BJ (cell line): ENCODE measurements around the gene STRIT1. TPM values are rescaled to one million over a fixed set of nuclear protein-coding genes. Genes with fewer than 3 reads are reported as not detected.
"Not testable (repeated sequence)": the region's sequence is repeated elsewhere in the genome, so short reads cannot be mapped to it uniquely, and the experiment has no call there.

Experiments used
- CTCF ChIA-PET: fragments of 350-600 bp; formaldehyde crosslinking; extraction: SDS; loops from one replicate; lab custom pipeline; 2021; ENCODE audit warnings: antibody characterized with exemption, inconsistent platforms; lab: Yijun Ruan, JAX
- POLR2A ChIA-PET: fragments of 300-600 bp; sonication (Branson Sonifier 250); formaldehyde crosslinking; extraction: SDS; loops from one replicate; lab custom pipeline; 2021; ENCODE audit warnings: antibody characterized with exemption; lab: Charles Lee
- DNase-seq: peaks from one replicate; pipeline ENCODE4 v3.0.0-alpha.2; 2011; ENCODE audit warnings: low read depth
- H3K27me3 ChIP-seq: 2 replicates; pipeline ENCODE4 v1.6.0; 2011; ENCODE audit warnings: low read length; ENCODE audit not compliant: control insufficient read depth, insufficient read depth
- H3K36me3 ChIP-seq: 2 replicates; pipeline ENCODE4 v1.5.1; 2011; ENCODE audit warnings: low read length; ENCODE audit not compliant: control insufficient read depth, insufficient read depth
- H3K4me3 ChIP-seq: 2 replicates; pipeline ENCODE4 v1.5.1; 2011; ENCODE audit warnings: low read depth, mild to moderate bottlenecking, control low read depth, low read length
- polyA plus RNA-seq: library from polyadenylated mRNA; depleted of rRNA; stranded (reverse); fragments of >200 nt; gene quantifications from 2 replicates; pipeline ENCODE4 v1.2.3, GENCODE V29; 2011
- TF ChIP-seq, protein P1 (sequence below): IDR thresholded peaks from 2 replicates; pipeline ENCODE4 v1.5.1; 2011; ENCODE audit warnings: low read depth, mild to moderate bottlenecking, control low read depth, inconsistent platforms, low read length, moderate library complexity; ENCODE audit not compliant: insufficient read depth

STRIT1 gene
- polyA plus RNA-seq, 1 experiment, result not detected

DNA sequence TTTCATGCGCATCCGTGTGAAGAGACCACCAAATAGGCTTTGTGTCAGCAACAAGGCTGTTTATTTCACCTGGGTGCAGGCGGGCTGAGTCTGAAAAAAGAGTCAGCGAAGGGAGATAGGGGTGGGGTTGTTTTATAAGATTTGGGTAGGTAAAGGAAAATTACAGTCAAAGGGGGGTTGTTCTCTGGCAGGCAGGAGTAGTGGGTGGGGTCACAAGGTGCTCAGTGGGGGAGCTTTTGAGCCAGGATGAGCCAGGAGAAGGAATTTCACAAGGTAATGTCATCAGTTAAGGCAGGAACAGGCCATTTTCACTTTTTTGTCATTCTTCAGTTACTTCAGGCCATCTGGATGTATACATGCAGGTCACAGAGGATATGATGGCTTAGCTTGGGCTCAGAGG lies 19.0 kb downstream of the STRIT1 start:
- POLR2A ChIA-PET, DNase-seq, CTCF ChIA-PET, H3K36me3 ChIP-seq, H3K4me3 ChIP-seq, H3K27me3 ChIP-seq: not testable (repeated sequence)

DNA sequence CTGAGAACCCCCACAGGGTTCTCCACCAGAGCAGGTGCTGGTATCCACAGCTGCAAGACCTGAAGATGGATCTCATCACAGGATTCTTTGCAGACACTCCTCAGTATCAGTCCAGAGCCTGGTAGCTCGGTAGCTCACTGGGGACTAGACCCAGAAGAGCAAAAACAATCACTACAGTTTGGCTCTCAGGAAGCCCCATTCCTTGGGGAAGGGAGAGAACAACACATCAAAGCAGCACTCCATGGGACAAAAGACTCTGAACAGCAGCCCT lies 22.2 kb downstream of the STRIT1 start:
- TF ChIP-seq, protein P1, sequence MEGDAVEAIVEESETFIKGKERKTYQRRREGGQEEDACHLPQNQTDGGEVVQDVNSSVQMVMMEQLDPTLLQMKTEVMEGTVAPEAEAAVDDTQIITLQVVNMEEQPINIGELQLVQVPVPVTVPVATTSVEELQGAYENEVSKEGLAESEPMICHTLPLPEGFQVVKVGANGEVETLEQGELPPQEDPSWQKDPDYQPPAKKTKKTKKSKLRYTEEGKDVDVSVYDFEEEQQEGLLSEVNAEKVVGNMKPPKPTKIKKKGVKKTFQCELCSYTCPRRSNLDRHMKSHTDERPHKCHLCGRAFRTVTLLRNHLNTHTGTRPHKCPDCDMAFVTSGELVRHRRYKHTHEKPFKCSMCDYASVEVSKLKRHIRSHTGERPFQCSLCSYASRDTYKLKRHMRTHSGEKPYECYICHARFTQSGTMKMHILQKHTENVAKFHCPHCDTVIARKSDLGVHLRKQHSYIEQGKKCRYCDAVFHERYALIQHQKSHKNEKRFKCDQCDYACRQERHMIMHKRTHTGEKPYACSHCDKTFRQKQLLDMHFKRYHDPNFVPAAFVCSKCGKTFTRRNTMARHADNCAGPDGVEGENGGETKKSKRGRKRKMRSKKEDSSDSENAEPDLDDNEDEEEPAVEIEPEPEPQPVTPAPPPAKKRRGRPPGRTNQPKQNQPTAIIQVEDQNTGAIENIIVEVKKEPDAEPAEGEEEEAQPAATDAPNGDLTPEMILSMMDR, result no peak
- no peak overlapping the region for H3K4me3 ChIP-seq
- ChIA-PET POLR2A (no interaction called here), CTCF (interaction anchor here (1.1 kb wide), 1 partner anchor 17 kb away, joined by 3 read pairs; no protein-coding TSS in a partner anchor)
- DNase-seq, result no peak
- no peaks in the 10 kb centered on the region for H3K27me3 ChIP-seq
- no peaks in the 10 kb centered on the region for H3K36me3 ChIP-seq

DNA sequence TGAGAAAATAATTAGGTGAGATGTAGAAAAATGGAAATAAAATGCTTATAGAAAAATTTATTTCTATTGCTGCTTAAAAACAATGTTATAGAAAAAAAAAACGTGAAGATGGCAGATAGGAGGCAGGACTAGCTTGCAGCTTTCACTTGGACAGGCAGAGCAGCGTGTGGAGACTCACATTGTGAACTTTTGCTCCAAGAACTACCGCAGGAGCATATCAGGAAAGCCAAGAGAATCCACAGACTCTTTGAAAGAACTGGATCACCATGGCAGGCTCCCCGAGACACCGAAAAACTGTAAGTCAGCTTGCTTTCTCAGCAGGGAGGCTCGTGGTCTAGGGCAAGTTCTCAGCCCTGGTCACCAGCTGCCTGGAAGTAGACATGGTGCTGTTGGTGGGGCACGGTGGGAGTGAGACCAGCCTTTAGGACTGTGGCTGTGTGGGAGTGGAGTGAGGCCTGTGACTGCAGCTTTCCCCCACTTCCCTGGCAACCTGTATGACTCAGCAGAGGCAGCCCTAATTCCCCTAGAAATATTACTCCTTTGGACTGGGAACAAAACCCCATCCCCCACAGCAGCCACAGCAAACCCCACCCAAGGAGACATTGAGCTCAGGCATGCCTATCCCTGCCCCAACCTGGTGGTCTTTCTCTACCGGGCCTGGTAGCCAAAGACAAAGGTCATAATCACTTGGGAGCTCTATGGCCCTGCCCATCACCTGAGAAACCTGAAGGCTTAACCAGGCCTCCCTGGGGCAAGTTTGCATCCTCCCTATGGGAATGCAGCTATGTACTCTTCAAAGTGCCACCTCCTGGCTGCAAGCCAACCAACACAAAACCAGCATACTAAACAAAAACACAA lies 22.8 kb downstream of the STRIT1 start:
- POLR2A ChIA-PET, result no interaction called here
- no peak for DNase-seq
- no peaks in the 10 kb centered on the region for H3K36me3 ChIP-seq

DNA sequence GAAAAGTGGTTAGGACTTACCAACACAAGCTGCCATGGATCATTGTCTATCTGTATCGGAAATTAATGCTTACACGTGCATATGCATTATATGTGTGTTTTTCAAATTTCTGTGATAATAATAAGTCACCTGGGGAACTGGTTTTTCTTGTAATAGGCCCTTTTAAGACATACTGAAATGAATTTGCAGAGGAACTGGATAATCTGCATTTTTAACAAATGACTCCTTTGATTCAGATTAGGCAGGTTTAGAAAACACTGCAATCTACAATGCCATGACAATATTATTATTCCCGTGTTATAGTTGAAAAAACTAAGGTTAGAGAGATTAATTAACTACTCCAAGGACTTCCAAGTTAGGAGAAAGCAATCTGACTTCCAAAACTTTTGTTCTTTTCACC lies 23.4 kb downstream of the STRIT1 start:
- ChIA-PET POLR2A (no interaction called here), CTCF (no interaction called here)
- Histone ChIP-seq H3K36me3 (no peaks in the 10 kb centered on the region), H3K27me3 (no peaks in the 10 kb centered on the region), H3K4me3 (no peak overlapping the region)
- TF ChIP-seq, protein P1, result no peak
- no peak for DNase-seq

More for the DNA sequence above, 22.8 kb downstream of the STRIT1 start:
- Histone ChIP-seq H3K4me3 (no peak overlapping the region), H3K27me3 (no peaks in the 10 kb centered on the region)
- TF ChIP-seq, protein P1, result no peak
- CTCF ChIA-PET, result interaction anchor here (1.1 kb wide), 1 partner anchor 17 kb away, joined by 3 read pairs; no protein-coding TSS in a partner anchor

DNA sequence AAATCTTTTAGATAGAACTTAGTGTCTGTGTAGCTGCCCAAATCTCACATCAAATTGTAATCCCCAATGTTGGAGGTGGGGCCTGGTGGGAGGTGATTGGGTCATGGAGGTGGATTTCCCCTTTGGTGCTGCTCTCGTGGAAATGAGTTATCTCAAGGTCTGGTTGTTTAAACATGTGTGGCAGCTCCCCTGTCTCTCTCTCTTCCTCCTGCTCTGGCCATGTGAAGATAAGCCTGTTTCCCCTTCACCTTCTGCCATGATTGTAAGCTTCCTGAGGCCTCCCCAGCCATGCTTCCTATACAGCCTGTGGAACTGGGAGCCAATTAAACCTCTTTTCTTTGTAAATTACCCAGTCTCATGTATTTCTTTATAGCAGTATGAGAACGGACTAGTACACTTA lies 30.6 kb downstream of the STRIT1 start:
- DNase-seq, POLR2A ChIA-PET, H3K4me3 ChIP-seq, H3K36me3 ChIP-seq, H3K27me3 ChIP-seq: not testable (repeated sequence)
- CTCF ChIA-PET, result interaction anchor here (0.6 kb wide), 1 partner anchor 251 kb away, joined by 3 read pairs; no protein-coding TSS in a partner anchor

DNA sequence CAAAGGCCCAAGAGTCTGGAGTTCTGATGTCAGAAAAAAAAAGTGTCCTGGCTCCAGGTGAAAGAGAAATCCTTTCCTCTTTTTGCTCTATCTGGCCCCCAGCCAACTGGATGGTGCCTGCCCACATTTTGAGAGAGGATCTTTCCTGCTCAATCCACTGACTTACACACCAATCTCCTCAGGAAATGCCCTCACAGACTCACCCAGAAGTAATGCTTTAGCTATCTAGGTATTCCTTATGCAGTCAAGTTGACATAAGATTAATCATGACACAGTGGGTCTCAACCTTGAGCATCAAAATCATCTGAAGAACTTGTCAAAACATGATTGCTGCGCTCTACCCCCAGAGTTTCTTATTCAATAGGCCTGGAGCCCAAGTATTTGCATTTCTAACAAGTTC lies 31.2 kb downstream of the STRIT1 start:
- H3K4me3 ChIP-seq, result no peak overlapping the region
- H3K27me3 ChIP-seq, result no peaks in the 10 kb centered on the region
- ChIA-PET POLR2A (no interaction called here), CTCF (interaction anchor here (0.6 kb wide), 1 partner anchor 251 kb away, joined by 3 read pairs; no protein-coding TSS in a partner anchor)
- TF ChIP-seq, protein P1, result no peak
- no peak for DNase-seq
- no peaks in the 10 kb centered on the region for H3K36me3 ChIP-seq
